ENCODE measurements around the gene ARHGEF10L.

Gene ARHGEF10L

GRCh38 chr1:17674726-17675500, 135.4 kb downstream of the ARHGEF10L start:
- H3K36me3 ChIP-seq (ENCODE audit: insufficient read depth, low read depth, low read length) = no peaks in the 10 kb centered on the region

GRCh38 chr1:17675744-17676143, 136.2 kb downstream of the ARHGEF10L start:
- no peak overlapping the region for H3K27ac ChIP-seq (ENCODE audit: low read length)
- H3K4me1 ChIP-seq (ENCODE audit: insufficient read depth, low read length) = peaks cover 8% of the 10 kb centered on the region; the same call in 1 of the 2 replicates
- no peaks in the 10 kb centered on the region for H3K27me3 ChIP-seq (ENCODE audit: insufficient read depth, low read length)
- no peaks in the 10 kb centered on the region for H3K9me3 ChIP-seq (ENCODE audit: insufficient read depth, low read depth, low read length)
- H3K4me3 ChIP-seq (ENCODE audit: low read length) = no peak overlapping the region
- H3K9ac ChIP-seq (ENCODE audit: low read depth, low read length) = no peak overlapping the region
- no peaks in the 10 kb centered on the region for H3K36me3 ChIP-seq (ENCODE audit: insufficient read depth, low read depth, low read length)

More at GRCh38 chr1:17674726-17675500, 135.4 kb downstream of the ARHGEF10L start:
- Histone ChIP-seq H3K4me1 (ENCODE audit: insufficient read depth, low read length) (peaks cover 8% of the 10 kb centered on the region; the same call in 1 of the 2 replicates), H3K9ac (ENCODE audit: low read depth, low read length) (no peak overlapping the region), H3K4me3 (ENCODE audit: low read length) (no peak overlapping the region), H3K27me3 (ENCODE audit: insufficient read depth, low read length) (no peaks in the 10 kb centered on the region), H3K9me3 (ENCODE audit: insufficient read depth, low read depth, low read length) (no peaks in the 10 kb centered on the region), H3K27ac (ENCODE audit: low read length) (no peak overlapping the region)

GRCh38 chr1:17676387-17677060, 137.0 kb downstream of the ARHGEF10L start:
- H3K27me3 ChIP-seq (ENCODE audit: insufficient read depth, low read length) = no peaks in the 10 kb centered on the region
- H3K36me3 ChIP-seq (ENCODE audit: insufficient read depth, low read depth, low read length) = no peaks in the 10 kb centered on the region
- no peak overlapping the region for H3K4me3 ChIP-seq (ENCODE audit: low read length)
- H3K27ac ChIP-seq (ENCODE audit: low read length) = no peak overlapping the region
- peaks cover 3% of the 10 kb centered on the region; the same call in 1 of the 2 replicates for H3K4me1 ChIP-seq (ENCODE audit: insufficient read depth, low read length)
- no peak overlapping the region for H3K9ac ChIP-seq (ENCODE audit: low read depth, low read length)
- H3K9me3 ChIP-seq (ENCODE audit: insufficient read depth, low read depth, low read length) = no peaks in the 10 kb centered on the region

- no peaks in the 10 kb centered on the region for H3K27me3 ChIP-seq (ENCODE audit: insufficient read depth, low read length)
- H3K4me3 ChIP-seq (ENCODE audit: low read length) = no peak overlapping the region
- H3K9ac ChIP-seq (ENCODE audit: low read depth, low read length) = no peak overlapping the region
- no peaks in the 10 kb centered on the region for H3K36me3 ChIP-seq (ENCODE audit: insufficient read depth, low read depth, low read length)
- no peak overlapping the region for H3K27ac ChIP-seq (ENCODE audit: low read length)
- H3K4me1 ChIP-seq (ENCODE audit: insufficient read depth, low read length) = no peaks in the 10 kb centered on the region
- no peaks in the 10 kb centered on the region for H3K9me3 ChIP-seq (ENCODE audit: insufficient read depth, low read depth, low read length)
Measured at GRCh38 chr1:17678011-17678410, 138.5 kb downstream of the ARHGEF10L start.

- H3K4me3 ChIP-seq (ENCODE audit: low read length) = no peak overlapping the region
- H3K9me3 ChIP-seq (ENCODE audit: insufficient read depth, low read depth, low read length) = no peaks in the 10 kb centered on the region
- H3K27me3 ChIP-seq (ENCODE audit: insufficient read depth, low read length) = no peaks in the 10 kb centered on the region
- H3K4me1 ChIP-seq (ENCODE audit: insufficient read depth, low read length) = peaks cover 8% of the 10 kb centered on the region; the same call in 1 of the 2 replicates
- H3K36me3 ChIP-seq (ENCODE audit: insufficient read depth, low read depth, low read length) = no peaks in the 10 kb centered on the region
- H3K27ac ChIP-seq (ENCODE audit: low read length) = no peak overlapping the region
- H3K9ac ChIP-seq (ENCODE audit: low read depth, low read length) = no peak overlapping the region
Measured at GRCh38 chr1:17679856-17680255, 140.4 kb downstream of the ARHGEF10L start.

- Histone ChIP-seq H3K36me3 (ENCODE audit: insufficient read depth, low read depth, low read length) (no peaks in the 10 kb centered on the region), H3K27me3 (ENCODE audit: insufficient read depth, low read length) (no peaks in the 10 kb centered on the region), H3K4me1 (ENCODE audit: insufficient read depth, low read length) (peaks cover 8% of the 10 kb centered on the region; the same call in 1 of the 2 replicates)
Measured at GRCh38 chr1:17680308-17680707, 140.8 kb downstream of the ARHGEF10L start.

GRCh38 chr1:17682400-17682799, 142.9 kb downstream of the ARHGEF10L start:
- no peaks in the 10 kb centered on the region for H3K9me3 ChIP-seq (ENCODE audit: insufficient read depth, low read depth, low read length)
- no peaks in the 10 kb centered on the region for H3K27me3 ChIP-seq (ENCODE audit: insufficient read depth, low read length)
- H3K4me3 ChIP-seq (ENCODE audit: low read length) = no peak overlapping the region
- H3K36me3 ChIP-seq (ENCODE audit: insufficient read depth, low read depth, low read length) = peaks cover under 1% of the 10 kb centered on the region; the same call in 1 of the 2 replicates
- no peak overlapping the region for H3K9ac ChIP-seq (ENCODE audit: low read depth, low read length)
- no peak overlapping the region for H3K27ac ChIP-seq (ENCODE audit: low read length)
- H3K4me1 ChIP-seq (ENCODE audit: insufficient read depth, low read length) = peaks cover 8% of the 10 kb centered on the region; the same call in 1 of the 2 replicates

More at GRCh38 chr1:17680308-17680707, 140.8 kb downstream of the ARHGEF10L start:
- H3K9me3 ChIP-seq (ENCODE audit: insufficient read depth, low read depth, low read length) = no peaks in the 10 kb centered on the region
- H3K27ac ChIP-seq (ENCODE audit: low read length) = no peak overlapping the region
- H3K9ac ChIP-seq (ENCODE audit: low read depth, low read length) = no peak overlapping the region
- no peak overlapping the region for H3K4me3 ChIP-seq (ENCODE audit: low read length)

- Histone ChIP-seq H3K4me3 (ENCODE audit: low read length) (no peak overlapping the region), H3K27ac (ENCODE audit: low read length) (no peak overlapping the region), H3K9me3 (ENCODE audit: insufficient read depth, low read depth, low read length) (no peaks in the 10 kb centered on the region), H3K36me3 (ENCODE audit: insufficient read depth, low read depth, low read length) (peaks cover 7% of the 10 kb centered on the region; the same call in 1 of the 2 replicates), H3K27me3 (ENCODE audit: insufficient read depth, low read length) (no peaks in the 10 kb centered on the region), H3K4me1 (ENCODE audit: insufficient read depth, low read length) (peaks cover 8% of the 10 kb centered on the region; the same call in 1 of the 2 replicates), H3K9ac (ENCODE audit: low read depth, low read length) (no peak overlapping the region)
Measured at GRCh38 chr1:17683598-17683997, 144.1 kb downstream of the ARHGEF10L start.

- Histone ChIP-seq H3K4me1 (ENCODE audit: insufficient read depth, low read length) (peaks cover 8% of the 10 kb centered on the region; the same call in 1 of the 2 replicates), H3K4me3 (ENCODE audit: low read length) (no peak overlapping the region)
Measured at GRCh38 chr1:17684810-17685209, 145.3 kb downstream of the ARHGEF10L start.

GRCh38 chr1:17686258-17686657, 146.8 kb downstream of the ARHGEF10L start:
- Histone ChIP-seq H3K36me3 (ENCODE audit: insufficient read depth, low read depth, low read length) (peaks cover 20% of the 10 kb centered on the region; the same call in 1 of the 2 replicates), H3K27me3 (ENCODE audit: insufficient read depth, low read length) (no peaks in the 10 kb centered on the region), H3K9me3 (ENCODE audit: insufficient read depth, low read depth, low read length) (no peaks in the 10 kb centered on the region), H3K9ac (ENCODE audit: low read depth, low read length) (no peak overlapping the region), H3K4me3 (ENCODE audit: low read length) (no peak overlapping the region), H3K4me1 (ENCODE audit: insufficient read depth, low read length) (peaks cover 12% of the 10 kb centered on the region; the same call in 1 of the 2 replicates), H3K27ac (ENCODE audit: low read length) (no peak overlapping the region)

More at GRCh38 chr1:17684810-17685209, 145.3 kb downstream of the ARHGEF10L start:
- Histone ChIP-seq H3K9ac (ENCODE audit: low read depth, low read length) (no peak overlapping the region), H3K27me3 (ENCODE audit: insufficient read depth, low read length) (no peaks in the 10 kb centered on the region), H3K36me3 (ENCODE audit: insufficient read depth, low read depth, low read length) (peaks cover 15% of the 10 kb centered on the region; the same call in 1 of the 2 replicates), H3K9me3 (ENCODE audit: insufficient read depth, low read depth, low read length) (no peaks in the 10 kb centered on the region), H3K27ac (ENCODE audit: low read length) (no peak overlapping the region)

- Histone ChIP-seq H3K9ac (ENCODE audit: low read depth, low read length) (no peak overlapping the region), H3K27ac (ENCODE audit: low read length) (no peak overlapping the region), H3K36me3 (ENCODE audit: insufficient read depth, low read depth, low read length) (peaks cover 20% of the 10 kb centered on the region; the same call in 1 of the 2 replicates), H3K4me1 (ENCODE audit: insufficient read depth, low read length) (peaks cover 12% of the 10 kb centered on the region; the same call in 1 of the 2 replicates), H3K27me3 (ENCODE audit: insufficient read depth, low read length) (no peaks in the 10 kb centered on the region), H3K4me3 (ENCODE audit: low read length) (no peak overlapping the region), H3K9me3 (ENCODE audit: insufficient read depth, low read depth, low read length) (no peaks in the 10 kb centered on the region)
Measured at GRCh38 chr1:17687145-17687544, 147.6 kb downstream of the ARHGEF10L start.

All from iPS-20b (cell line).